ENCODE data around the gene FANCL.
"Not testable (repeated sequence)": the region's sequence is repeated elsewhere in the genome, so short reads cannot be mapped to it uniquely, and the experiment has no call there.

FANCL gene
- total RNA-seq: 9.1 to 24.4 (median 11.2) reads per million in 9 experiments

GRCh38 chr2:58240670-58241545 lies at the start of gene FANCL:
Gene FANCL, minus strand, starts transcription at chr2:58241325. Its CDS starts 12 bp downstream, at chr2:58241313.
- ATAC-seq (replicated peaks) (peak; percentile 82), DNase-seq (peak; percentile 33 to 44 (median 33))
- Mint-ChIP-seq H3K36me3 (ENCODE audit: insufficient read depth) (peaks cover 3% of the 10 kb centered on the region), H3K27ac (peak within 1 kb of the TSS; percentile 96 to 97), H3K4me3 (peak within 1 kb of the TSS; percentile 98 to 99), H3K27me3 (peaks cover 0 to 11% of the 10 kb centered on the region in 2 donors), H3K9me3 (no peaks in the 10 kb centered on the region), H3K4me1 (ENCODE audit: low read depth in 2 of 2) (peaks cover 7 to 33% of the 10 kb centered on the region in 2 donors)

DNA sequence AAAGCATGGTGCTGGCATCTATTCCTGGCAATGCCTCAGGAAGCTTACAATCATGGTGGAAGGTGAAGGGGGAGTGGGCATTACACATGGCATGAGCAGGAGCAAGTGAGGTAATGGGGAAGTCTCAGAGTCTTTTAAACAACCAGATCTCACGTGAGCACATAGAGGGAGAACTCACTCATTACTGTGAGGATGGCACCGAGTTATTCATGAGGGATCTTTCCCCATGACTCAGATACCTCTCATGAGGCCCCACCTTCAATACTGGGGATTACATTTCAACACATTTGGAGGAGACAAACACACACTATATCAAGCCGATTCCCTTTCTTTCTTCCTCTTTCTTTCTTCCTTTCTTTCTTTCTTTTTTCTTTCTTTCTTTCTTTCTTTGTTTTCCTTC lies 47.9 kb upstream of the FANCL start:
- Mint-ChIP-seq H3K9me3 (no peaks in the 10 kb centered on the region), H3K27me3 (peaks cover 16 to 26% of the 10 kb centered on the region in 2 donors), H3K4me1 (ENCODE audit: low read depth in 2 of 2) (no peaks in the 10 kb centered on the region), H3K36me3 (ENCODE audit: insufficient read depth) (no peaks in the 10 kb centered on the region), H3K27ac (no peak overlapping the region), H3K4me3 (no peak overlapping the region)
- ATAC-seq (replicated peaks): no peak
- DNase-seq: no peak

- ATAC-seq (replicated peaks) (no peak), DNase-seq (no peak)
- H3K27me3 Mint-ChIP-seq: peaks cover 0 to 25% of the 10 kb centered on the region in 2 donors
- H3K27ac Mint-ChIP-seq: no peak overlapping the region
- no peak overlapping the region for H3K4me3 Mint-ChIP-seq
- no peaks in the 10 kb centered on the region for H3K4me1 Mint-ChIP-seq (ENCODE audit: low read depth in 2 of 2)
- H3K9me3 Mint-ChIP-seq: no peaks in the 10 kb centered on the region
- no peaks in the 10 kb centered on the region for H3K36me3 Mint-ChIP-seq (ENCODE audit: insufficient read depth)
Measured at GRCh38 chr2:58283931-58284330, 42.8 kb upstream of the FANCL start.

DNA sequence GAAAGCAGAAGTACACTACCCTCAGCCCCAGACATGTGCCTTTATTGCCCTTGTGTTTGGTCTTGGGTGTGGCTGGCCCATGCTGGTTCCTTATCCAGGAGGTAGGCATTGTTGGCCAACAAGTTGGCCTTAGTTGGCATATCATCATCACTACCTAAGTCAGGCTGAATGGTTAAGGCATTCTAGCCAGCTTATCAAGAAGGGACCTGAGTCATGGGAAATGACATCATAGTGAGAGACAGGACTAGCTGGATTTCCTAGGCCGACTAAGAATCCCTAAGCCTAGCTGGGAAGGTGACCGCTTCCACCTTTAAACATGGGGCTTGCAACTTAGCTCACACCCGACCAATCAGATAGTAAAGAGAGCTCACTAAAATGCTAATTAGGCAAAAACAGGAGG lies 34.0 kb upstream of the FANCL start:
- not testable (repeated sequence) for H3K36me3 Mint-ChIP-seq (ENCODE audit: insufficient read depth); ATAC-seq (replicated peaks); H3K4me3 Mint-ChIP-seq; H3K9me3 Mint-ChIP-seq; H3K4me1 Mint-ChIP-seq (ENCODE audit: low read depth in 2 of 2); DNase-seq; H3K27ac Mint-ChIP-seq
- peaks cover 8 to 28% of the 10 kb centered on the region in 2 donors for H3K27me3 Mint-ChIP-seq

- Mint-ChIP-seq H3K4me1 (ENCODE audit: low read depth in 2 of 2) (no peaks in the 10 kb centered on the region), H3K27ac (no peak overlapping the region), H3K36me3 (ENCODE audit: insufficient read depth) (no peaks in the 10 kb centered on the region), H3K4me3 (no peak overlapping the region), H3K27me3 (peaks cover 8% of the 10 kb centered on the region in 2 donors), H3K9me3 (no peaks in the 10 kb centered on the region)
- ATAC-seq (replicated peaks): no peak
- DNase-seq: no peak
Measured at GRCh38 chr2:58271826-58272225, 30.7 kb upstream of the FANCL start.

GRCh38 chr2:58268685-58269084 lies 27.6 kb upstream of the FANCL start:
- Mint-ChIP-seq H3K27me3 (peaks cover 0 to 8% of the 10 kb centered on the region in 2 donors), H3K36me3 (ENCODE audit: insufficient read depth) (no peaks in the 10 kb centered on the region), H3K4me1 (ENCODE audit: low read depth in 2 of 2) (no peaks in the 10 kb centered on the region), H3K4me3 (no peak overlapping the region), H3K9me3 (no peaks in the 10 kb centered on the region), H3K27ac (no peak overlapping the region)
- no peak for ATAC-seq (replicated peaks)
- no peak for DNase-seq

DNA sequence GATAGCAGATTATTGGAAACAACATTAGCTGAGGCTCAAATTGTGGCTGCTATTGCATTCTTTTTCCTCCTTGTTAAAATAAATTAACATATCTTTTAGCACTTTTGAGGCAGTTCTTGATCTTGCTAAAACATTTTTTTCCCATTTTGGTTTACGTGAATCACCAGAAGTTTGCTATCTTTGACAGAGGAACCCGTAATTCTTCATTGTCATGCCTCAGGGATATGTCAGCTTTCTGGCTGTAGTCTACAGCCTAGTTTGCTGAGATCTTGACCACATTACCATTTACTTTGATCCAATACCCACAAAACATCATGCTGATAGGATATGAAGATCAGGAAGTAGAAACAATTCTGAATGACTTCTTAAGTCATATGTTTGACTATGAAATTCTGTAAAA lies 25.1 kb upstream of the FANCL start:
- no peak overlapping the region for H3K27ac Mint-ChIP-seq
- no peak for DNase-seq

DNA sequence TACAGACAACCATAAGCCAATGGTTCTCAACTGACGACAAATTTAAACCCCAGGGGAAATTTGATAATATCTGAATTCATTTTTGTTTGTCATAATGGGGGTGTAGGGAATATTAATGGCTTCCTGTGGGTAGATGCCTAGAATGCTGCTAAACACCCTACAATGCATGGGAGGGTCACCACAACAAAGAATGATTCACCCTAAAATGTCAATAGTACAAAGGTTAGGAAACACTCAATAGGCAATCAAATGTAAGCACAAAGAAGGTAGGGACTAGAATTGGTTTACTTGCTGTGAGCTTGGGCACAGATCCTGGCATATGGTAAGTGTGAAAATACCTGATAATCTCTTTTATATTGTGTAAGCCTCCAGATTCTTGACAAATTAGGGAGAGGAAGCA lies 20.1 kb upstream of the FANCL start:
- Mint-ChIP-seq H3K36me3 (ENCODE audit: insufficient read depth) (no peaks in the 10 kb centered on the region), H3K27me3 (peaks cover 0 to 25% of the 10 kb centered on the region in 2 donors), H3K4me3 (no peak overlapping the region), H3K27ac (no peak overlapping the region), H3K9me3 (no peaks in the 10 kb centered on the region), H3K4me1 (ENCODE audit: low read depth in 2 of 2) (no peaks in the 10 kb centered on the region)
- DNase-seq (no peak), ATAC-seq (replicated peaks) (no peak)

More for the DNA sequence above, 25.1 kb upstream of the FANCL start:
- no peak for ATAC-seq (replicated peaks)
- H3K9me3 Mint-ChIP-seq: no peaks in the 10 kb centered on the region
- H3K27me3 Mint-ChIP-seq: peaks cover 0 to 5% of the 10 kb centered on the region in 2 donors
- no peaks in the 10 kb centered on the region for H3K4me1 Mint-ChIP-seq (ENCODE audit: low read depth in 2 of 2)
- H3K36me3 Mint-ChIP-seq (ENCODE audit: insufficient read depth): no peaks in the 10 kb centered on the region
- H3K4me3 Mint-ChIP-seq: no peak overlapping the region

DNA sequence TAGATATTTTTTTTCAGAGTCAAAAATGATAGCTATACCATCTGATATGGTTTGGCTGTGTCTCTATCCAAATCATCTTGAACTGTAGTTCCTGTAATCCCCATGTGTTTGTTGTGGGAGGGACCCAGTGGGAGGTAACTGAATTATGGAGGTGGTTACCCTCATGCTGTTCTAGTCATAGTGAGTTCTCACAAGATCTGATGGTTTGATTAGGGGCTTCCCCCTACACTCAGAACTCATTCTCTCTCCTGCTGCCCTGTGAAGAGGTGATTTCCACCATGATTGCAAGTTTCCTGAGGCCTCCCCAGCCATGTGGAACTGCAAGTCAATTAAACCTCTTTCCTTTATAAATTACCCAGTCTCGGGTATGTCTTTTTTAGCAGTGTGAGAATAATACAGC lies 17.3 kb upstream of the FANCL start:
- H3K36me3 Mint-ChIP-seq (ENCODE audit: insufficient read depth); H3K27ac Mint-ChIP-seq; H3K9me3 Mint-ChIP-seq; DNase-seq; ATAC-seq (replicated peaks); H3K4me1 Mint-ChIP-seq (ENCODE audit: low read depth in 2 of 2); H3K4me3 Mint-ChIP-seq: not testable (repeated sequence)
- H3K27me3 Mint-ChIP-seq: peaks cover 18 to 32% of the 10 kb centered on the region in 2 donors

GRCh38 chr2:58251331-58252201 lies 10.4 kb upstream of the FANCL start:
- not testable (repeated sequence) for DNase-seq; ATAC-seq (replicated peaks); H3K9me3 Mint-ChIP-seq; H3K4me3 Mint-ChIP-seq; H3K27ac Mint-ChIP-seq; H3K36me3 Mint-ChIP-seq (ENCODE audit: insufficient read depth); H3K4me1 Mint-ChIP-seq (ENCODE audit: low read depth in 2 of 2)
- peaks cover 7 to 18% of the 10 kb centered on the region in 2 donors for H3K27me3 Mint-ChIP-seq

DNA sequence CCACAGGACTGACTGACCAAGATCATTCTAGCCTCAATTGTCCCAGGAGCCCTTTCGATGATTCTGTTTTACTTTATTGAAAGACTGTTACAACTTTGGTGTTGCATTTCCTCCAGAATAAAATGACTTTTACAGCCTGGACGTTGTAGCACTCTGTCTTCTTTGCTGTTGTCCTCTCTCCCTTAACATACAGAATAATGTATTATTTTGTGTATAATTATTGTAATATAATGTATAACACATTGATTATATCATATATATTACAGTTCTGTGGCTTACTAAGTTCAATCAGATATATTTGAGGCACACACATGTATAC lies 380 bp upstream of the FANCL start:
- H3K4me3 Mint-ChIP-seq: peak overlapping the region; percentile 98 to 99
- DNase-seq (no peak), ATAC-seq (replicated peaks) (no peak)

DNA sequence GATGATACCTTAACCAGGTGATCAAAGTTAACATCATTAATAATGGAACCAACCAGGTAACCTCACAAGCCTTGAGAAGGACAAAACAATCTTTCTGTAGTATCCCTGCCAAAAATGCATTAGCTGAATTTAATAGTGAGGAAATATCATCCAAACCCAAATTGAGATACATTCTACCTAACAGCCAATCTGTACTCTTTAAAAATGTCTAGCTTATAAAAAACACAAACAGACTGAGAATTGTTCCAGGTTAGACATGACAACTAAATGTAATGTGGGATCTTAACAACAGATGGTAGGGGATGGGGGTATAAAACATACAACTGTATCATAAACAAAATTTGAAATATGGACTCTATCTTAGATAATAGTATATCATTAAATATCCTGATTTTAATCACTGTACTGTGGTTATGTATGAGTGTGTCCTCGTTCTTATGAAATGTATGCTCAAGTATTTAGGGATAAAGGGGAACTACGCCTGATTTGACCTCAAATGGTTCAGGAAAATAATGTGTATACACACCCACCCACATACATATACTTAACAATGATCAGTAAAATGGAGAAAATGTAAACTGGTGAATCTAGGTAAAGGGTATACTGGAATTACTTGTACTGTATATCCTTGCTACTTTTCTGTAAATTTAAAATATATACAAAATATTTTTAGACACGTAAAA lies 1.7 kb downstream of the FANCL start:
- peaks cover 9 to 43% of the 10 kb centered on the region in 2 donors for H3K4me1 Mint-ChIP-seq (ENCODE audit: low read depth in 2 of 2)
- H3K36me3 Mint-ChIP-seq (ENCODE audit: insufficient read depth): peaks cover 3% of the 10 kb centered on the region
- DNase-seq (no peak), ATAC-seq (replicated peaks) (no peak)
- H3K27me3 Mint-ChIP-seq: peaks cover 0 to 3% of the 10 kb centered on the region in 2 donors
- no peak overlapping the region for H3K4me3 Mint-ChIP-seq
- H3K27ac Mint-ChIP-seq: peak overlapping the region; percentile 12 to 56
- no peaks in the 10 kb centered on the region for H3K9me3 Mint-ChIP-seq

More for the DNA sequence above, 380 bp upstream of the FANCL start:
- Mint-ChIP-seq H3K4me1 (ENCODE audit: low read depth in 2 of 2) (peaks cover 7 to 29% of the 10 kb centered on the region in 2 donors), H3K36me3 (ENCODE audit: insufficient read depth) (peaks cover 3% of the 10 kb centered on the region), H3K27ac (peak overlapping the region; percentile 96 to 97), H3K9me3 (no peaks in the 10 kb centered on the region), H3K27me3 (peaks cover 0 to 11% of the 10 kb centered on the region in 2 donors)

DNA sequence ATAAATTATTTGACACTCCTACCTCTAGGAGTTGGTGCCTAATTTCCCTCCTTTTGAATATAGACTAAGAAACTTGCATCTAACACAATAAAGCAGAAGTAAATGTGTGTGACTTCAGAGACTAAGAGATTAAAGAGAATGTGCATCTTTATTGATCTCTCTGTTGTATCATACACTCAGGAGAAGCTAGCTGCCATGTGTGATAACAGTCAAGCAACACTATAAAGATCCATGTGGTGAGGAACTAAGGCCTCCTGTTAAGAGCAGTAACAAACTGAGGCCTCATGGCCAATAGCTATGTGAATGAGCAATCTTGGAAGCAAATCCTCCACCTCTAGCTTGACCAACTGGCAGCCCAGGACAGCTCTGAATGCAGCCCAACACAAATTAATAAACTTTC lies 3.4 kb downstream of the FANCL start:
- H3K36me3 Mint-ChIP-seq (ENCODE audit: insufficient read depth): peaks cover 3% of the 10 kb centered on the region
- H3K9me3 Mint-ChIP-seq: no peaks in the 10 kb centered on the region
- no peak overlapping the region for H3K4me3 Mint-ChIP-seq
- no peaks in the 10 kb centered on the region for H3K27me3 Mint-ChIP-seq
- H3K27ac Mint-ChIP-seq: peak overlapping the region; percentile 56 to 59
- ATAC-seq (replicated peaks) (no peak), DNase-seq (no peak)
- H3K4me1 Mint-ChIP-seq (ENCODE audit: low read depth in 2 of 2): peaks cover 9 to 47% of the 10 kb centered on the region in 2 donors
